PC-9 (cell line): ENCODE data around the gene SRSF11.

Experiments used
- EZH2 ChIP-seq: fragments of 200-600 bp; sonication (generic); IDR thresholded peaks from 2 replicates; pipeline ENCODE4 v1.8.0; 2017; ENCODE audit warnings: antibody characterized with exemption, low read depth
- TF ChIP-seq, protein P1 (sequence below): fragments of 200-600 bp; sonication (generic); conservative IDR thresholded peaks from 2 replicates; pipeline ENCODE4 v1.6.1; 2017; ENCODE audit warnings: mixed run types, antibody characterized with exemption, mild to moderate bottlenecking, moderate library complexity

DNA sequence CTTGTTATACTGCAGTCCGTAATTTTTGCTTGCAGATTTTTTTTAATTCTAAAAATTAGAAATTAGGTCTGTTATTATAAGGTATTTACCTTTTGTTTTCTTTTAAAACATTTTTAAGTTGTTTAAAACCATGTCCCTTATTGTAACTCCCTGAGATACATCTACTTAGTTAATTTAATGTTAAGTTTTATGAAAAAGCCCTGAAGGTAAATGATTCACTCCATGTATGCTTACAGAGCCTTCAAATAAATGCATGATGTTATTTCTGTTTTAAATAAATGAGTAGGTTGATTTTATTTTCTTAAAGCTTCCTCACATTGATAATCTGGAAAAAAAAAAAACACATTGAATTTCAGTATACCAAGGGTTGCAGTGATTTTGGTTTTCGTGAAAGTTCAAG, 7.5 kb downstream of the SRSF11 start:
- TF ChIP-seq, protein P1, sequence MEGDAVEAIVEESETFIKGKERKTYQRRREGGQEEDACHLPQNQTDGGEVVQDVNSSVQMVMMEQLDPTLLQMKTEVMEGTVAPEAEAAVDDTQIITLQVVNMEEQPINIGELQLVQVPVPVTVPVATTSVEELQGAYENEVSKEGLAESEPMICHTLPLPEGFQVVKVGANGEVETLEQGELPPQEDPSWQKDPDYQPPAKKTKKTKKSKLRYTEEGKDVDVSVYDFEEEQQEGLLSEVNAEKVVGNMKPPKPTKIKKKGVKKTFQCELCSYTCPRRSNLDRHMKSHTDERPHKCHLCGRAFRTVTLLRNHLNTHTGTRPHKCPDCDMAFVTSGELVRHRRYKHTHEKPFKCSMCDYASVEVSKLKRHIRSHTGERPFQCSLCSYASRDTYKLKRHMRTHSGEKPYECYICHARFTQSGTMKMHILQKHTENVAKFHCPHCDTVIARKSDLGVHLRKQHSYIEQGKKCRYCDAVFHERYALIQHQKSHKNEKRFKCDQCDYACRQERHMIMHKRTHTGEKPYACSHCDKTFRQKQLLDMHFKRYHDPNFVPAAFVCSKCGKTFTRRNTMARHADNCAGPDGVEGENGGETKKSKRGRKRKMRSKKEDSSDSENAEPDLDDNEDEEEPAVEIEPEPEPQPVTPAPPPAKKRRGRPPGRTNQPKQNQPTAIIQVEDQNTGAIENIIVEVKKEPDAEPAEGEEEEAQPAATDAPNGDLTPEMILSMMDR: no peak
- TF ChIP-seq EZH2: no peak
